ENCODE results near the gene PSPC1. TPM values are rescaled to one million over a fixed set of nuclear protein-coding genes. Genes with fewer than 3 reads are reported as not detected.
"Not testable (repeated sequence)": the region's sequence is repeated elsewhere in the genome, so short reads cannot be mapped to it uniquely, and the experiment has no call there.

PSPC1 gene
- total RNA-seq, 4 donors from 2014 or later, result 41.6 to 53.8 (median 44.1) TPM

GRCh38 chr13:19713186-19713965, 69.4 kb downstream of the PSPC1 start:
- no peaks in the 10 kb centered on the region for H3K36me3 ChIP-seq
- no peaks in the 10 kb centered on the region for H3K27me3 ChIP-seq
- in situ Hi-C loops (cut with MboI; ENCODE audit: low sequenced_read_pairs in 4 of 4) (no loop called here), intact Hi-C loops (cut with DNase I; ENCODE audit: low total_unique reads) (no loop called here)
- no peaks in the 10 kb centered on the region for H3K9me3 ChIP-seq
- DNase-seq (no peak), ATAC-seq (no peak)
- H3K4me3 ChIP-seq, result no peak overlapping the region
- TF ChIP-seq POLR2A (IDR thresholded peaks at IDR 0.05) (no peak), CTCF (IDR thresholded peaks at IDR 0.05 in 4 of 5, conservative IDR thresholded peaks at IDR 0.05 in 1 of 5) (no peak)
- H3K4me1 ChIP-seq, result no peaks in the 10 kb centered on the region
- H3K27ac ChIP-seq, result no peak overlapping the region

- H3K9me3 ChIP-seq; intact Hi-C loops (cut with DNase I; ENCODE audit: low total_unique reads); H3K27ac ChIP-seq; DNase-seq; H3K36me3 ChIP-seq; H3K4me1 ChIP-seq; H3K4me3 ChIP-seq; H3K27me3 ChIP-seq: not testable (repeated sequence)
- ATAC-seq, result peak in 1 of 2 donors; percentile 60
- in situ Hi-C loops (cut with MboI; ENCODE audit: low sequenced_read_pairs in 4 of 4), result loop anchor here in 2 of 4 donors (10.0 kb wide), 1 partner anchor 505 kb away; no protein-coding TSS in a partner anchor
Measured at GRCh38 chr13:19709782-19710181, 73.0 kb downstream of the PSPC1 start.

GRCh38 chr13:19709039-19709438, 73.7 kb downstream of the PSPC1 start:
- H3K27me3 ChIP-seq; ATAC-seq; H3K36me3 ChIP-seq; H3K4me3 ChIP-seq; DNase-seq; H3K4me1 ChIP-seq; H3K9me3 ChIP-seq; intact Hi-C loops (cut with DNase I; ENCODE audit: low total_unique reads); H3K27ac ChIP-seq: not testable (repeated sequence)
- in situ Hi-C loops (cut with MboI; ENCODE audit: low sequenced_read_pairs in 4 of 4), result loop anchor here in 2 of 4 donors (10.0 kb wide), 1 partner anchor 504 kb away; no protein-coding TSS in a partner anchor

GRCh38 chr13:19704256-19704655, 78.5 kb downstream of the PSPC1 start:
- ATAC-seq; H3K4me3 ChIP-seq; H3K9me3 ChIP-seq; intact Hi-C loops (cut with DNase I; ENCODE audit: low total_unique reads); H3K27me3 ChIP-seq; H3K27ac ChIP-seq; H3K4me1 ChIP-seq; DNase-seq; H3K36me3 ChIP-seq: not testable (repeated sequence)
- in situ Hi-C loops (cut with MboI; ENCODE audit: low sequenced_read_pairs in 4 of 4), result loop anchor here in 2 of 4 donors (10.0 kb wide), 1 partner anchor 499 kb away; no protein-coding TSS in a partner anchor

- H3K27ac ChIP-seq; H3K4me1 ChIP-seq; H3K36me3 ChIP-seq; H3K9me3 ChIP-seq; H3K4me3 ChIP-seq; DNase-seq; ATAC-seq; H3K27me3 ChIP-seq; intact Hi-C loops (cut with DNase I; ENCODE audit: low total_unique reads): not testable (repeated sequence)
- in situ Hi-C loops (cut with MboI; ENCODE audit: low sequenced_read_pairs in 4 of 4), result loop anchor here in 2 of 4 donors (10.0 kb wide), 1 partner anchor 497 kb away; no protein-coding TSS in a partner anchor
Measured at GRCh38 chr13:19701619-19702018, 81.1 kb downstream of the PSPC1 start.

GRCh38 chr13:19700963-19701362, 81.8 kb downstream of the PSPC1 start:
- H3K27ac ChIP-seq; DNase-seq; H3K27me3 ChIP-seq; intact Hi-C loops (cut with DNase I; ENCODE audit: low total_unique reads); ATAC-seq; H3K36me3 ChIP-seq; H3K9me3 ChIP-seq; H3K4me1 ChIP-seq; H3K4me3 ChIP-seq: not testable (repeated sequence)
- in situ Hi-C loops (cut with MboI; ENCODE audit: low sequenced_read_pairs in 4 of 4), result loop anchor here in 2 of 4 donors (10.0 kb wide), 1 partner anchor 496 kb away; no protein-coding TSS in a partner anchor

- ATAC-seq, result no peak
- Histone ChIP-seq H3K27me3 (no peaks in the 10 kb centered on the region), H3K4me3 (no peak overlapping the region), H3K4me1 (no peaks in the 10 kb centered on the region), H3K36me3 (no peaks in the 10 kb centered on the region), H3K27ac (no peak overlapping the region), H3K9me3 (no peaks in the 10 kb centered on the region)
- TF ChIP-seq CTCF (IDR thresholded peaks at IDR 0.05 in 4 of 5, conservative IDR thresholded peaks at IDR 0.05 in 1 of 5), result no peak
- no peak for TF ChIP-seq POLR2A (IDR thresholded peaks at IDR 0.05)
- no peak for DNase-seq
- in situ Hi-C loops (cut with MboI; ENCODE audit: low sequenced_read_pairs in 4 of 4) (no loop called here), intact Hi-C loops (cut with DNase I; ENCODE audit: low total_unique reads) (no loop called here)
Measured at GRCh38 chr13:19695829-19696228, 86.9 kb downstream of the PSPC1 start.

All from gastrocnemius medialis (tissue), 4 donors.